RWPE1 (cell line): Measurements from ENCODE around the gene PIAS2.

ENCODE experiments used
- CTCF ChIA-PET: fragments of 350-600 bp; sonication (Branson Sonifier 250); formaldehyde crosslinking; extraction: SDS; loops from one replicate; lab custom pipeline; 2021; lab: Yijun Ruan, JAX
- POLR2A ChIA-PET: fragments of 400-600 bp; formaldehyde crosslinking; extraction: SDS; loops from one replicate; lab custom pipeline; 2020; ENCODE audit warnings: antibody characterized with exemption; ENCODE audit not compliant: low non-redundant PET; lab: Yijun Ruan, JAX
- DNase-seq: peaks from one replicate; pipeline ENCODE4 v3.0.0; 2012; ENCODE audit warnings: low spot score
- H3K27ac ChIP-seq: fragments of 450-650 bp; 2 replicates; pipeline ENCODE4 v1.5.1; 2017
- TF ChIP-seq, protein P1 (sequence below): fragments of 450-650 bp; conservative IDR thresholded peaks from 2 replicates; pipeline ENCODE4 v1.5.1; 2017; ENCODE audit warnings: low read depth, mild to moderate bottlenecking

Gene PIAS2

DNA sequence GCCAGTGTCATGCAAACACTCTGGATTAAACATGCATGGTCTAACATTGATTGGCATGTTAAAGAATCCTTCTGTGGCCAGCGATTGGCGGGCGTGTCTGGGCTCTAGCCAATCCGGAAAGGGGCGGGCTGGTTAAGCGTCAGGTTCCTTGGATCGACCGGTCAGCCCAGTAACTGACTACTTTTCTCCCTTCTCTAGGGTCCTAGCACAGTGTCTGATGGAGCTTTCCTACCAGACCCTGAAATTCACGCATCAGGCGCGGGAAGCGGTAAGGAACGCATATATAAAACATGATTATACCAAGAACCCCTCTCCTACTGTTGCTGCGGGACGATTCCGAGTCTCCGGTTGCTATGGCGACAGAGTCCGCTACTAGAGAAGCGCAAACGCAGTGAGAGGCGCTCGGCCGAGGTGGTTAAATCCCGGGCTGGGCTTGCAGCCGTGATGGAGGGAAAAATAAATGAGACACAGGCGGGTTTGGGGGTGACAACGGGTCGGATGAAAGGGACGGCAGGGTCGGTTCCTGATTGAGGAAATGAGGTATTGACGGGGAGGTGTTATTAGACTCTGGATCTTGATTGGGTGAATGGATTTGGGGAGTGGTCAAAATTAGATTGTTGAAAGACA, 29.5 kb upstream of the PIAS2 start:
- DNase-seq, result peak; percentile 83
- H3K27ac ChIP-seq, result no peak overlapping the region
- CTCF ChIA-PET, result interaction anchor here (0.6 to 0.7 kb wide), 2 partner anchors 10 to 106 kb away, joined by 4 read pairs; no protein-coding TSS in a partner anchor
- TF ChIP-seq, protein P1, sequence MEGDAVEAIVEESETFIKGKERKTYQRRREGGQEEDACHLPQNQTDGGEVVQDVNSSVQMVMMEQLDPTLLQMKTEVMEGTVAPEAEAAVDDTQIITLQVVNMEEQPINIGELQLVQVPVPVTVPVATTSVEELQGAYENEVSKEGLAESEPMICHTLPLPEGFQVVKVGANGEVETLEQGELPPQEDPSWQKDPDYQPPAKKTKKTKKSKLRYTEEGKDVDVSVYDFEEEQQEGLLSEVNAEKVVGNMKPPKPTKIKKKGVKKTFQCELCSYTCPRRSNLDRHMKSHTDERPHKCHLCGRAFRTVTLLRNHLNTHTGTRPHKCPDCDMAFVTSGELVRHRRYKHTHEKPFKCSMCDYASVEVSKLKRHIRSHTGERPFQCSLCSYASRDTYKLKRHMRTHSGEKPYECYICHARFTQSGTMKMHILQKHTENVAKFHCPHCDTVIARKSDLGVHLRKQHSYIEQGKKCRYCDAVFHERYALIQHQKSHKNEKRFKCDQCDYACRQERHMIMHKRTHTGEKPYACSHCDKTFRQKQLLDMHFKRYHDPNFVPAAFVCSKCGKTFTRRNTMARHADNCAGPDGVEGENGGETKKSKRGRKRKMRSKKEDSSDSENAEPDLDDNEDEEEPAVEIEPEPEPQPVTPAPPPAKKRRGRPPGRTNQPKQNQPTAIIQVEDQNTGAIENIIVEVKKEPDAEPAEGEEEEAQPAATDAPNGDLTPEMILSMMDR, result no peak
- POLR2A ChIA-PET, result no interaction called here

DNA sequence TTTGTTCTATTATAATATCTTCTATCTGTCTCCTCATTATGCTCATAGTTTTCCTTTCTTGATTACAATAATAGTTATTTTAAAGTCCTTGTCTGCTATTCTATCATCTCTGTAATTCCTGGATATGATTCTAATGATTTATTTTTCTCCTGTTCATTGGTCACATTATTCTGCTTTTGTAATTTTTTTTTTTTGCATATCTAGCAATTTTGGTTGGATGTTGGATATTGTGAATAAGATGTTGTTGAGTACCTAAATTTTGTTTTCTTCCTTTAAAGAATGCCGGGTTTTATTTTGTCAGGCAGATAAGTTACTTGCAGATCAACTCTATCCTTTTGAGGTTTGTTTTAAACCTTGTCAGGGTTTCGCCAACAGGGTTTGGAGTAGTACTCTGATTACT, 25.3 kb upstream of the PIAS2 start:
- TF ChIP-seq, protein P1, result no peak
- no peak overlapping the region for H3K27ac ChIP-seq
- DNase-seq, result no peak
- POLR2A ChIA-PET, result no interaction called here
- CTCF ChIA-PET, result no interaction called here

DNA sequence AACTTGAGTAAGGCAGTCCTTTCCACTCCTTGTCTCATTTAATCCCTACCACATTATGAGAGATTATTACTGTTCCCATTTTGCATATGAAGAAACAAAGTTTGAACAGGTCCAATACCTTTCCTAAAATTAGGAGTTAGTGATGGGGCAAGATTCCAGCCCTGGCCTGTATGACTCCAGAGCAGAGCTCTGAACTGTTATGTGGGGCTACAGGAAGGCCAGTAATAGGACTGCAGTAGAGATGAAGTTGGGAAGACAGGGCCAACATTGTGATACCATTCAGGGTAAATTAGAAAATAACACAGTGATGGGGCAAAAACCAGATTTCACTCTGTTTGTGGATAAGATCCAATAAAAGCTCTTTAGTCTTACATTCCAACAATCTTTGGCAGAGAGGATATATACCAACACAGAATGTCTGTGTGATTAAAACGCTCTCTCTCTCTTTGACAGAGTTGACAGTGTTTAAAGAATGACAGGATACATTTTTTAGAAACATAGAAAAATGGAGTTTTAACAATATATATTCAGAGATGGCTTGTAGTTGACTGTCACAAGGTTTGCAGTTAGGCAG, 22.8 kb upstream of the PIAS2 start:
- H3K27ac ChIP-seq, result no peak overlapping the region
- TF ChIP-seq, protein P1, result no peak
- no peak for DNase-seq
- ChIA-PET POLR2A (no interaction called here), CTCF (interaction anchor here (0.6 kb wide), 1 partner anchor 11 kb away, joined by 5 read pairs; no protein-coding TSS in a partner anchor)

DNA sequence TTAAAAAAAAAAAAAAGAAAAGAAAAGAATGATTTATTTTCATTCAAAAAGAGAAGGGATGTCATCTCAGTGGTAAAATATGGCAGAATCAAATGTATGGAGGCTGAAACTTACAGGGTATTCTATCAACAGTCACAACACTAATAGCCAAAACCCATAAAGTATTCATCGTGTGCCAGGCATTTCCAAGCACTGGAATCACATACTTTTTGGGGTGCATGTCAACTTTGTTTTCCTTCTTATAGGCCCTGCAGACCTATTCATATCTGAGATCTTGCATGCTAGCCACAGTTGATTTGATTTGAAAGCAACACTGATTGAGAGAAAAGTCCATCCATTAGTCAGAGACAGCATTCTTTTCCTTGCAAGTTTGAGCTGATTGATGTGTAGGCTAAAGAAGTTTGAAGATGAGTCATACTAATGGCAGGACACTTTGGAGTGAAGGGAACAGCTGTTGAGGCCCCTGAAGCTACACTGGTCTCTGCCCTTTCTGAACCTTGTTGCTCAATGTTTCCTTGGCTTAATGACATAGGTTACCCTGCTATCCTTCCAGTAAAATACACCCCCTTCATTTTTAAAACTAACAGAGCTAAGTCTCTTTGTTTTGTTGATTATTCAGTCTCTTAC, 22.1 kb upstream of the PIAS2 start:
- TF ChIP-seq, protein P1, result no peak
- ChIA-PET POLR2A (no interaction called here), CTCF (no interaction called here)
- no peak overlapping the region for H3K27ac ChIP-seq
- DNase-seq, result peak; percentile 56

DNA sequence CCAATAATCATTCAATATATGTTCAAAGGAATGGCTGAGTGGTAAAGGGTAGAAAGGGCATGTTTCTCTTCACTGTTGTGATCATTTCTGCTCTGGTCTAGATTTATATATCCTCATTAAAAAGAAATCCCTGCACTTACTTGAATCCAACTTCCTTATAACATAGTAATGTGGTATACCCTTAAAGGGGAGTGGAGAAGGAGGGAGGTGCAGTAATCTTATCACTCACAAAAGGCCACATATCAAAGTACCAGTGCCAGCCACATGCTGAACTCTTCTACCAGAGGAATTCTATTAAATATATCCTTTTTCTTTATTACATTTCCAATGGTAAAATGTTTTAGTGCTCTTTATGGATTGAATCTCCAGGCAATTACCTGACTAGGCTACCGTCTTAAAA, 3.3 kb upstream of the PIAS2 start:
- CTCF ChIA-PET, result no interaction called here
- no peak for DNase-seq
- TF ChIP-seq, protein P1, result no peak
- POLR2A ChIA-PET, result no interaction called here
- no peak overlapping the region for H3K27ac ChIP-seq

DNA sequence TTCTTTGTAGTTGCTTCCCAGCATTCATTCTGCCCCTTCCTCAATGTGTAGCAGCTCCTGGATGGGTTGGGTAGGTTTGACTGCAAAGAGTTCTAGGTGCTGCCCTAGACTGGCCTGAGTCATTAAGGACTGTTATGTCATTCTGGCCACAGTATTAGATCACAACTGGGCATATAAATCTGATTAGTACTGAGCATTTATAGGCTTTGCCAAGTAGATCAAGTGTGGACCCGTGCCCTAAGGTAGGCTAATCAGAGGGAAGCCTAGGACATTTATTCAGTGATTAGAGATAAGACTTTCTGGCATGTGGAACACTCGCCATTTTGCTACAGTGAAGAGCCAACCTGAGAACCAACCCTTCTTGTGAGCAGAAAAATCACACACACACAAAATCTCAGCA, 2.8 kb upstream of the PIAS2 start:
- ChIA-PET POLR2A (no interaction called here), CTCF (no interaction called here)
- no peak overlapping the region for H3K27ac ChIP-seq
- TF ChIP-seq, protein P1, result no peak
- no peak for DNase-seq
